Posterior vena cava (tissue), 2 donors: ENCODE data around the gene RIBC2. TPM values are rescaled to one million over a fixed set of nuclear protein-coding genes. Genes with fewer than 3 reads are reported as not detected.
A peak's percentile ranks its signal among the peaks of the same experiment; 100 is the strongest.
"Not testable (repeated sequence)": the region's sequence is repeated elsewhere in the genome, so short reads cannot be mapped to it uniquely, and the experiment has no call there.

Experiments used
- DNase-seq: peaks from one replicate; pipeline ENCODE4 v3.0.0-alpha.2; 2020; ENCODE audit warnings: low spot score
- intact Hi-C, 2 donors: fragments of 100-400 bp; cut with DNase I; formaldehyde crosslinking; loops; one replicate each; pipeline versions ENCODE4 v1.14.1 to v1.14.2; 2022 to 2023
- long read RNA-seq, 2 donors: library from polyadenylated mRNA; unstranded; transcript quantifications; one replicate each; pipeline ENCODE4 v2.0.0, GENCODE V29; 2020 to 2021
- total RNA-seq, 2 donors: library from RNA; stranded (reverse); fragmentation: NEBNext Ultra II Directional; extraction: Animal tissue kit (Norgen Biotek cat#: 25700); gene quantifications; one replicate each; pipeline ENCODE4 v1.2.1, GENCODE V29; 2021
- donor health status: DM: yes; HTN: yes; CAD: no.
- donor health status: DM: yes; HTN: yes; CAD: no.

Gene RIBC2, protein sequence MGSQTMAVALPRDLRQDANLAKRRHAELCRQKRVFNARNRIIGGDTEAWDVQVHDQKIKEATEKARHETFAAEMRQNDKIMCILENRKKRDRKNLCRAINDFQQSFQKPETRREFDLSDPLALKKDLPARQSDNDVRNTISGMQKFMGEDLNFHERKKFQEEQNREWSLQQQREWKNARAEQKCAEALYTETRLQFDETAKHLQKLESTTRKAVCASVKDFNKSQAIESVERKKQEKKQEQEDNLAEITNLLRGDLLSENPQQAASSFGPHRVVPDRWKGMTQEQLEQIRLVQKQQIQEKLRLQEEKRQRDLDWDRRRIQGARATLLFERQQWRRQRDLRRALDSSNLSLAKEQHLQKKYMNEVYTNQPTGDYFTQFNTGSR
- total RNA-seq, result under 1 TPM in 1 of 2 donors, not detected in 1; 0.42 TPM
- long read RNA-seq, donor 1, result 0 reads
- long read RNA-seq, donor 2, result 0 reads

GRCh38 chr22:45413368-45414211 is at the start of gene RIBC2, which contains the start of gene SMC1B:
RIBC2 (plus strand) TSS chr22:45413693; CDS start chr22:45413887, 194 bp downstream.
SMC1B (minus strand) TSS chr22:45413599; CDS start chr22:45413567, 32 bp downstream.
- DNase-seq, result peak; percentile 93
- intact Hi-C loops, result no loop called here

DNA sequence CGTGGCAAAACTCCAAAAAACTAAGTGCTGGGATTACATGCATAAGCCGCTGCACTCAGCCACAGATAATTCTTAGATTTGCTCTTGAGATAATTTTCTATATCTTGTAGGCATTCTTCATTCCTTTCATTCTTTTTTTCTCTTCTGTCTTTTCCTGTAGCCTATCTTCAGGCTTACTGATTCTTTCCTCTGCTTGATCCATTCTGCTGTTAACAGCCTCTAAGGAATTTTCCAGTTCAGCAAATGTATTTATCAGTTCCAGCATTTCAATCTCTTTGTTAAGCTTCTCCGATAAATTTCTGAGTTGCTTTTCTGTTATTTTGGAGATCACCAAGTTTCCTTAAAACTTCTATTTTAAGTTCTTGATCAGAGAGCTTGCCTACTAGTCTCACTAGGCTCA is 46.8 kb upstream of the RIBC2 start:
- intact Hi-C loops, result no loop called here
- no peak for DNase-seq

DNA sequence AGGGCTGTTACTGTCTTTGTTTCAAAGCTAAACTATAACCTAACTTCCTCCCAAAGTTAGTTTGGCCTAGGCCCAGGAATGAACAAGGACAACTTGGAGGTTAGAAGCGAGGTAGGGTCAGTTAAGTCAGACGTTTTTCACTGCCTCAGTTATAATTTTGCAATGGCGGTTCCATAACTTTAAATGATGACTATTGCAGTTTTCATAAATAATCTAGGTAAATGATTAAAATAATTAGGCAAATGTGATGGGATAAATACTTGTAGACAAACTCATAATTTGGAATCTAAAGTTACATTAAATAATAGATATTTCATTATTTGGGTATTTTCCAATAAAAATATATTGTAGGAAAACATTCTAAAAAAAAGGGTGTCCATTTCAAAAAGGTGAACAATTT is 39.9 kb upstream of the RIBC2 start:
- DNase-seq, intact Hi-C loops: not testable (repeated sequence)

GRCh38 chr22:45376009-45376408 is 37.5 kb upstream of the RIBC2 start:
- no peak for DNase-seq
- intact Hi-C loops, result no loop called here

DNA sequence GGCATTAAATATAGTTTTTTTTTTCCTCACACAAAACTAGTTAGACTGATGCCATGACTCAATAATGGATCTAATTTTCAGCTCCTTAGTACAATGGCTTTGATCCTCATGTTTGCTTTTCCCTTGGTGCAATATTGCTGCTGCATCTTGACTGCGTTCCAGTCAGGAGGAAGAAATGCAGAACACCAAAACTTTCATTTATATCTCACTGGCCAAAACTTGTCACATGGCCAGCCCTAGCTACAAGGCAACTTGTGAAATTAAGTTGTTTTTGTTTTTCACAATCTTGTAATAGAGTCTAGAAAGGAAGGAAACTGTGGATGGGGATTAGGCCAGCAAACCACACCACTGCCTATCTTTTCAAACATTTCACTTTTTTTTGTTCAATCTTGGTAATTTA is 36.8 kb upstream of the RIBC2 start:
- no peak for DNase-seq
- intact Hi-C loops, result no loop called here

- no peak for DNase-seq
- intact Hi-C loops, result no loop called here
Observed at GRCh38 chr22:45381348-45381747, 32.1 kb upstream of the RIBC2 start.

GRCh38 chr22:45389546-45389945 is 23.9 kb upstream of the RIBC2 start:
- intact Hi-C loops, result no loop called here

GRCh38 chr22:45397806-45398205 is 15.7 kb upstream of the RIBC2 start:
- no peak for DNase-seq
- intact Hi-C loops, result no loop called here

More at GRCh38 chr22:45389546-45389945, 23.9 kb upstream of the RIBC2 start:
- DNase-seq, result no peak

DNA sequence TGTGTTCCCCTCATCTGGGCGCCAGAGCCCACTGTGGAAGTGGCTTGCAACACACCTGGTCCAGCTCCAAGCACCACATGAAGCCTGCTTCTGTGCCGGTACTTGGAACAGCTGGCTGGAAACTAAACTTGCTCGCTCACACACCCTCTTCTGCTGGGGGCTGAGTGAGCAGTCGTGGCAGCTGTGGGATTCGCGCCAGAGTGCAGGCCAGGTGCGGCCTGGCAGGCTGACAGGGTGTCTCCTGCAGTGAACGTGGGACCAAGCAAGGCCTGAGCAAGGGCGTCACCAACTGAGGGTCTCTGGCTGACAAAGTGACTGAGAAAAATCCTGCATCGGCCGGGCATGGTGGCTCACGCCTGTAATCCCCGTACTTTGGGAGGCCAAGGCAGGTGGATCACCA is 15.3 kb upstream of the RIBC2 start:
- intact Hi-C loops, result no loop called here
- DNase-seq, result no peak

DNA sequence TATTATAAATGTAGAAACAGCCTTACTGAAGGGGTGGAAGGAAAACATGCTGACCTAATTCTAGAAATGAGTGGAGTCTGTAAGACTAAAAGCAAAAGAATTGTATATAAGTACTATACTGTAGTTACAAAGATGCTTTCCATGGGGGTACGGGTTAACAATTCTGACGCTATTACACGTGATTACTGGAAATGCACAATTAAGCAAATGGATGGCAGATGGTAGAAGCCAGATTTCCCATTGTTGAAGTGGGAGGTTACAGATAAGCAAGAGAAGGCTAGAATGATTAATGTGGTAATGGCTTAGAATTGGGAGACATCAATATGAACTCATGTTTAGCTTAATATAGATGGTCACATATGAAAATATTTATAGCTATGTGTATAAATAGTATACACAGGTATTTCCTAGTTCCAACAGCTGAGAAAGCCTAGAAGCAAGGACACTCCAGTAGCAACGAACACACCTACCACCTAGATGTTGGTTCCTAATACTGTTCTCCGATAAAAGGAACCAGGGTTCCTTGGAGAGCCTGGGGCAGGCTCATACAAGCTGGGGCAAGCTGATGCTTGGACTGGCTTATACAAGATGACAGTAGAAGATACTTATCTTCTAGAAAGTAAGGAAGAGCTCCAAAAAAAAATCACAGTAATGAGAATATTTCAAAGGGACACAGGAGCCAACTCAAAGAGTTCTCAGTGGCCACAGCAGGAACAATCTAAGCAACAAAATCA is 13.6 kb upstream of the RIBC2 start:
- DNase-seq, result no peak

DNA sequence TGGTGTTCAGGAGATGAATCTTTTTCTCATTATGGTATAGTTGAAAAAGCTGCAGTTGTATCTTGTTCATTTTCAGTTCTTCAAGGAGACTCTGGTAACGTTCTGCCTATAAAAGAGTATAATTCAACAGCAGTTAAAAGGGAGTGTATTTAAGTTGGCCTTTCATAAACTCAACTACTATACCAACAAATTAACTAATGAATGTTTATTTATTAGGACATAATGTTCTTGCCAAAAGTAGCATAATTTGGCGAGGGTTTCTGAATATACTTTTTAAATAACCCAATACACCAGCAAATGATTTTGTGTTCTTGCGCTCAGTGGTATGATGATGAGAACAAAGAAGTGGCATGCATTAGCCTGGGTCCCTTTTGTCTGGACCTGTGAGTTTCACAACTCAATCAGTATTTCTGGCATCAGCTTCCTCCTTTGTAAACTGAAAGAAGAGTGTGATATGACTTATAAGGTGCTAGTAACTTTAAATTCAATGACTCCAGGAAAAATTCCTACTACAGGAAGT is 11.0 kb upstream of the RIBC2 start:
- intact Hi-C loops, result no loop called here
- no peak for DNase-seq

More for the DNA sequence above, 13.6 kb upstream of the RIBC2 start:
- intact Hi-C loops, result no loop called here

GRCh38 chr22:45407793-45408192 is 5.7 kb upstream of the RIBC2 start:
- intact Hi-C loops, result no loop called here
- no peak for DNase-seq

DNA sequence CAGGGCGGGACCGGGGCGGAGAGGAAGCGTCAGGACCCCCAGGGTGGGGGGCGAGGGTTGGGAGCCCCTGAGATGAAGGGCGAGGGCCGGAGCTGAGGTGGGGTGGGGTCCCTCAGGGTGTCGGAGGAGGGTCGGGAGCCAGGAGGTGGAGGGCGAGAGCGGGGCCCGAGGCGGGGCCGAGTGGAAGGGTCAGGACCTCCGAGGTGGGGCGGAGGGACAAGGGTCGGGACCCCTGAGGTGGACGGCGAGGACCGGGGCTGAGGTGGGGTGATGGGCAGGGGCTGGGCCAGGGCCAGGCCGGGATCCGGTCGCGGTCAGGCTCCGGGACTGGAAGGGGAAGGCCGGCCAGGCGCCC is 503 bp upstream of the RIBC2 start:
- no peak for DNase-seq
- intact Hi-C loops, result no loop called here

GRCh38 chr22:45418056-45418769 is 4.7 kb downstream of the RIBC2 start:
- intact Hi-C loops, result no loop called here

DNA sequence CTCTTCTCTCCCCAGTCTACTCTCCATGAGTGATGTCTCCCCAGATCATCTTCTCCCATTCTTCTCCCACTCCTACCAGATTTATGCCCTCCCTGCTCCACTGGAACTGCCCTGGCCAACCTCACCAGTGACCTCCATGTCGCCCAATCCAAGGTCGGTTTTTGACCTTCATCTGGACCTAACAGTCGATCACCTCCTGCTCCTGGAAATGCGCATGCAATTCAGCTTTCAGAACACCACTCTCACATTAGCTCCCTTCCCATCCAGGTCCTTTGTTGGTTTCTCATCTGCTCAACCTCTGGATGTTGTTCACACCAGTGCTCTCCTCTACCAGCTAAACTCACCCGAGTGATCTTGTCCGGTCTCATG is 5.3 kb downstream of the RIBC2 start:
- no peak for DNase-seq

More at GRCh38 chr22:45418056-45418769, 4.7 kb downstream of the RIBC2 start:
- DNase-seq, result no peak

GRCh38 chr22:45420011-45420410 is 6.5 kb downstream of the RIBC2 start:
- intact Hi-C loops, result no loop called here
- no peak for DNase-seq

More for the DNA sequence above, 5.3 kb downstream of the RIBC2 start:
- intact Hi-C loops, result no loop called here

GRCh38 chr22:45420539-45420938 is 7.0 kb downstream of the RIBC2 start:
- no peak for DNase-seq
- intact Hi-C loops, result no loop called here

GRCh38 chr22:45421349-45422055 is 8.0 kb downstream of the RIBC2 start:
- no peak for DNase-seq
- intact Hi-C loops, result no loop called here
